Neural cell (in vitro differentiated cells): ENCODE measurements around the gene CDC42EP5. TPM values are rescaled to one million over a fixed set of nuclear protein-coding genes. Genes with fewer than 3 reads are reported as not detected.

ENCODE experiments used
- H2AFZ ChIP-seq: fragments of 200-600, 300-800 bp; sonication (generic), shearing (Covaris generic); 2 replicates; pipeline ENCODE4 v1.6.0; 2014; ENCODE audit warnings: low read depth, mild to moderate bottlenecking, antibody characterized with exemption, low read length, moderate library complexity
- H3F3A ChIP-seq: fragments of 200-600 bp; shearing (Covaris generic); 2 replicates; pipeline ENCODE4 v1.6.1; 2016; ENCODE audit warnings: mild to moderate bottlenecking, moderate library complexity, mixed read lengths, antibody characterized with exemption, low read length; ENCODE audit not compliant: insufficient read depth, poor library complexity, severe bottlenecking
- H3K27ac ChIP-seq: fragments of 200-600, 300-800 bp; sonication (generic), shearing (Covaris generic); 2 replicates; pipeline ENCODE4 v1.5.1; 2014; ENCODE audit warnings: mild to moderate bottlenecking, low read length, moderate library complexity
- H3K27me3 ChIP-seq: fragments of 300-800, 200-600 bp; sonication (generic), shearing (Covaris generic); 2 replicates; pipeline ENCODE4 v1.6.0; 2014; ENCODE audit warnings: mild to moderate bottlenecking, low read depth, low read length, moderate library complexity; ENCODE audit not compliant: insufficient read depth
- H3K36me3 ChIP-seq: fragments of 300-800, 200-600 bp; sonication (generic), shearing (Covaris generic); 2 replicates; pipeline ENCODE4 v1.5.1; 2014; ENCODE audit warnings: mild to moderate bottlenecking, antibody characterized with exemption, low read length, moderate library complexity; ENCODE audit not compliant: insufficient read depth
- H3K4me2 ChIP-seq: fragments of 300-800, 200-600 bp; sonication (generic), shearing (Covaris generic); 2 replicates; pipeline ENCODE4 v1.6.0; 2014; ENCODE audit warnings: mild to moderate bottlenecking, low read length
- H3K4me3 ChIP-seq: fragments of 300-800, 200-600 bp; sonication (generic), shearing (Covaris generic); 2 replicates; pipeline ENCODE4 v1.5.1; 2014; ENCODE audit warnings: mild to moderate bottlenecking, low read length, moderate library complexity
- H3K79me2 ChIP-seq: fragments of 200-600 bp; shearing (Covaris generic); replicated peaks from 2 replicates; pipeline ENCODE4 v1.6.0; 2014; ENCODE audit warnings: mild to moderate bottlenecking, low read length, moderate library complexity; ENCODE audit not compliant: insufficient read depth
- H3K9ac ChIP-seq: fragments of 300-800, 200-600 bp; sonication (generic), shearing (Covaris generic); 2 replicates; pipeline ENCODE4 v1.6.1; 2016; ENCODE audit warnings: mild to moderate bottlenecking, low read length, mixed read lengths
- H3K9me2 ChIP-seq: fragments of 200-600 bp; shearing (Covaris generic); 2 replicates; pipeline ENCODE4 v1.6.1; 2016; ENCODE audit warnings: mild to moderate bottlenecking, low read length, mixed read lengths; ENCODE audit not compliant: insufficient read depth
- H3K9me3 ChIP-seq: fragments of 200-600, 300-800 bp; sonication (generic), shearing (Covaris generic); 2 replicates; pipeline ENCODE4 v1.6.1; 2016; ENCODE audit warnings: mild to moderate bottlenecking, mixed run types, low read length, moderate library complexity, mixed read lengths
- H4K20me1 ChIP-seq: fragments of 200-600 bp; shearing (Covaris generic); 2 replicates; pipeline ENCODE4 v1.6.1; 2016; ENCODE audit warnings: mild to moderate bottlenecking, mixed run types; ENCODE audit not compliant: insufficient read depth
- CTCF ChIP-seq: fragments of 450-650 bp; IDR thresholded peaks from 2 replicates; pipeline ENCODE4 v1.5.1; 2014; ENCODE audit warnings: antibody characterized with exemption, mild to moderate bottlenecking, moderate library complexity; ENCODE audit not compliant: poor library complexity, severe bottlenecking
- EP300 ChIP-seq: fragments of 450-650 bp; conservative IDR thresholded peaks from 2 replicates; pipeline ENCODE4 v1.6.1; 2014; ENCODE audit warnings: antibody characterized with exemption, mild to moderate bottlenecking, moderate library complexity; ENCODE audit not compliant: poor library complexity, severe bottlenecking
- EZH2 ChIP-seq: fragments of 200-600, 300-800 bp; shearing (Covaris generic), sonication (generic); IDR thresholded peaks from 2 replicates; pipeline ENCODE4 v1.6.1; 2014; ENCODE audit warnings: antibody characterized with exemption, low read length, borderline replicate concordance, mild to moderate bottlenecking; ENCODE audit not compliant: insufficient read depth, poor library complexity, severe bottlenecking
- MXI1 ChIP-seq: fragments of 450-650 bp; conservative IDR thresholded peaks from 2 replicates; pipeline ENCODE4 v1.6.1; 2014; ENCODE audit warnings: antibody characterized with exemption, mild to moderate bottlenecking; ENCODE audit not compliant: poor library complexity, severe bottlenecking
- POLR2AphosphoS5 ChIP-seq: IDR thresholded peaks from 2 replicates; pipeline ENCODE4 v1.6.1; 2012
- RAD21 ChIP-seq: fragments of 450-650 bp; conservative IDR thresholded peaks from 2 replicates; pipeline ENCODE4 v1.6.1; 2014; ENCODE audit warnings: antibody characterized with exemption, mild to moderate bottlenecking, moderate library complexity
- REST ChIP-seq: IDR thresholded peaks from 2 replicates; pipeline ENCODE4 v1.6.1; 2012; ENCODE audit warnings: borderline replicate concordance
- SMC3 ChIP-seq: fragments of 450-650 bp; conservative IDR thresholded peaks from 2 replicates; pipeline ENCODE4 v1.6.1; 2014; ENCODE audit warnings: antibody characterized with exemption, mild to moderate bottlenecking, moderate library complexity; ENCODE audit not compliant: poor library complexity
- TAF1 ChIP-seq: IDR thresholded peaks from 2 replicates; pipeline ENCODE4 v1.6.1; 2012; ENCODE audit warnings: low read depth
- polyA plus RNA-seq: library from polyadenylated mRNA; depleted of rRNA; stranded (reverse); fragments of >200 nt; gene quantifications from 2 replicates; pipeline ENCODE4 v1.2.3, GENCODE V29; 2014

Gene CDC42EP5
- polyA plus RNA-seq, 1 donor from 2014 or later, result not detected

GRCh38 chr19:54459282-54460229 is 13.5 kb downstream of the CDC42EP5 start:
- Histone ChIP-seq H3K27ac (no peak overlapping the region), H4K20me1 (no peaks in the 10 kb centered on the region), H3K4me3 (no peak overlapping the region), H2AFZ (no peak overlapping the region), H3K4me2 (no peak overlapping the region), H3K36me3 (no peaks in the 10 kb centered on the region), H3K79me2 (no peaks in the 10 kb centered on the region), H3K9ac (no peak overlapping the region), H3K27me3 (peaks cover 8% of the 10 kb centered on the region), H3F3A (no peaks in the 10 kb centered on the region), H3K9me3 (no peaks in the 10 kb centered on the region), H3K9me2 (no peaks in the 10 kb centered on the region)
- TF ChIP-seq EZH2 (no peak), POLR2AphosphoS5 (no peak), TAF1 (no peak), RAD21 (no peak), SMC3 (no peak), MXI1 (no peak)

- Histone ChIP-seq H3K9me2 (no peaks in the 10 kb centered on the region), H3K4me2 (no peak overlapping the region), H3K9ac (no peak overlapping the region), H4K20me1 (no peaks in the 10 kb centered on the region), H2AFZ (no peak overlapping the region), H3K4me3 (no peak overlapping the region), H3K27me3 (peaks cover under 1% of the 10 kb centered on the region), H3K36me3 (peaks cover 2% of the 10 kb centered on the region), H3K79me2 (no peaks in the 10 kb centered on the region), H3K27ac (no peak overlapping the region), H3K9me3 (no peaks in the 10 kb centered on the region), H3F3A (no peaks in the 10 kb centered on the region)
- TF ChIP-seq TAF1, result no peak
Measured at GRCh38 chr19:54458648-54459281, 14.3 kb downstream of the CDC42EP5 start.

GRCh38 chr19:54457773-54458647 is 15.1 kb downstream of the CDC42EP5 start:
- Histone ChIP-seq H3K4me2 (no peak overlapping the region), H3F3A (no peaks in the 10 kb centered on the region), H3K9ac (no peak overlapping the region), H3K9me2 (no peaks in the 10 kb centered on the region), H3K36me3 (peaks cover 10% of the 10 kb centered on the region), H3K4me3 (no peak overlapping the region), H3K9me3 (no peaks in the 10 kb centered on the region), H3K27me3 (no peaks in the 10 kb centered on the region), H3K79me2 (no peaks in the 10 kb centered on the region), H4K20me1 (no peaks in the 10 kb centered on the region), H3K27ac (no peak overlapping the region), H2AFZ (no peak overlapping the region)
- no peak for TF ChIP-seq EZH2
- TF ChIP-seq REST, result no peak
- TF ChIP-seq TAF1, result no peak
- no peak for TF ChIP-seq POLR2AphosphoS5
- no peak for TF ChIP-seq EP300
- no peak for TF ChIP-seq SMC3
- no peak for TF ChIP-seq RAD21
- no peak for TF ChIP-seq MXI1
- TF ChIP-seq CTCF, result no peak
